H9 (cell line): ENCODE data around the gene TGM5. TPM values are rescaled to one million over a fixed set of nuclear protein-coding genes. Genes with fewer than 3 reads are reported as not detected.
A peak's percentile ranks its signal among the peaks of the same experiment; 100 is the strongest.

ENCODE experiments used
- DNase-seq: peaks from one replicate; pipeline ENCODE4 v3.0.0-alpha.2; 2017
- H2AFZ ChIP-seq: one replicate; pipeline ENCODE4 v1.6.1; 2013; ENCODE audit warnings: mild to moderate bottlenecking, low read length, control low read depth, moderate library complexity
- H2AK5ac ChIP-seq: 2 replicates; pipeline ENCODE4 v1.6.1; 2013; ENCODE audit warnings: low read length, control low read depth, mixed read lengths; ENCODE audit not compliant: insufficient read length
- H2BK120ac ChIP-seq: one replicate; pipeline ENCODE4 v1.6.1; 2013; ENCODE audit warnings: low read depth, mild to moderate bottlenecking, low read length, control low read depth, inconsistent platforms; ENCODE audit not compliant: poor library complexity, severe bottlenecking
- H2BK12ac ChIP-seq: 2 replicates; pipeline ENCODE4 v1.6.1; 2013; ENCODE audit warnings: low read length, control low read depth, mixed read lengths, low read depth; ENCODE audit not compliant: insufficient read length
- H2BK15ac ChIP-seq: 2 replicates; pipeline ENCODE4 v1.6.1; 2013; ENCODE audit warnings: low read depth, low read length, control low read depth
- H2BK20ac ChIP-seq: one replicate; pipeline ENCODE4 v1.6.1; 2013; ENCODE audit warnings: low read depth, mild to moderate bottlenecking, low read length, control low read depth, inconsistent platforms; ENCODE audit not compliant: poor library complexity, severe bottlenecking
- H2BK5ac ChIP-seq: 2 replicates; pipeline ENCODE4 v1.6.1; 2013; ENCODE audit warnings: low read length, control low read depth, mixed read lengths; ENCODE audit not compliant: insufficient read length
- H3K14ac ChIP-seq: 2 replicates; pipeline ENCODE4 v1.6.1; 2013; ENCODE audit warnings: low read length, control low read depth; ENCODE audit not compliant: insufficient read depth
- H3K18ac ChIP-seq: 2 replicates; pipeline ENCODE4 v1.6.1; 2013; ENCODE audit warnings: low read depth, mild to moderate bottlenecking, mixed read lengths, low read length, control low read depth; ENCODE audit not compliant: insufficient read length
- H3K23ac ChIP-seq: 2 replicates; pipeline ENCODE4 v1.6.1; 2013; ENCODE audit warnings: low read length, control low read depth, mixed read lengths, low read depth; ENCODE audit not compliant: insufficient read length
- H3K23me2 ChIP-seq: 2 replicates; pipeline ENCODE4 v1.6.1; 2013; ENCODE audit warnings: low read depth, mild to moderate bottlenecking, mixed read lengths, low read length, control low read depth; ENCODE audit not compliant: insufficient read length, poor library complexity, severe bottlenecking
- H3K27ac ChIP-seq: 2 replicates; pipeline ENCODE4 v1.5.1; 2013; ENCODE audit warnings: low read length, control low read depth, mixed read lengths, low read depth; ENCODE audit not compliant: insufficient read length
- H3K27me3 ChIP-seq: 2 replicates; pipeline ENCODE4 v1.6.1; 2013; ENCODE audit warnings: low read length, control low read depth, inconsistent platforms; ENCODE audit not compliant: insufficient read depth
- H3K4ac ChIP-seq: 2 replicates; pipeline ENCODE4 v1.6.1; 2013; ENCODE audit warnings: low read depth, mild to moderate bottlenecking, control low read depth, inconsistent platforms, low read length, moderate library complexity
- H3K4me1 ChIP-seq: 2 replicates; pipeline ENCODE4 v1.6.1; 2013; ENCODE audit warnings: low read length, control low read depth, inconsistent platforms; ENCODE audit not compliant: insufficient read depth
- H3K4me2 ChIP-seq: 2 replicates; pipeline ENCODE4 v1.6.1; 2013; ENCODE audit warnings: low read length, control low read depth, mixed read lengths; ENCODE audit not compliant: insufficient read length, insufficient read depth
- H3K56ac ChIP-seq: 2 replicates; pipeline ENCODE4 v1.6.1; 2013; ENCODE audit warnings: low read depth, mild to moderate bottlenecking, mixed read lengths, low read length, control low read depth; ENCODE audit not compliant: insufficient read length
- H3K79me1 ChIP-seq: 2 replicates; pipeline ENCODE4 v1.6.1; 2013; ENCODE audit warnings: low read depth, mild to moderate bottlenecking, moderate library complexity, low read length, control low read depth, inconsistent platforms; ENCODE audit not compliant: insufficient read depth, poor library complexity, severe bottlenecking
- H3K79me2 ChIP-seq: 2 replicates; pipeline ENCODE4 v1.6.1; 2013; ENCODE audit warnings: low read length, control low read depth, inconsistent platforms; ENCODE audit not compliant: insufficient read depth
- H3K9ac ChIP-seq: 2 replicates; pipeline ENCODE4 v1.6.1; 2013; ENCODE audit warnings: low read length, control low read depth, mixed read lengths; ENCODE audit not compliant: insufficient read length; ENCODE audit errors: extremely low read depth
- H3K9me3 ChIP-seq: one replicate; pipeline ENCODE4 v1.6.1; 2013; ENCODE audit warnings: low read depth, low read length, inconsistent platforms; ENCODE audit not compliant: control insufficient read depth
- H3T11ph ChIP-seq: one replicate; pipeline ENCODE4 v1.6.1; 2013; ENCODE audit warnings: mild to moderate bottlenecking, low read length, control low read depth, inconsistent platforms
- H4K20me1 ChIP-seq: one replicate; pipeline ENCODE4 v1.6.1; 2013; ENCODE audit not compliant: control insufficient read depth, insufficient read length, insufficient read depth
- H4K5ac ChIP-seq: 2 replicates; pipeline ENCODE4 v1.6.1; 2013; ENCODE audit warnings: low read depth, mild to moderate bottlenecking, mixed read lengths, low read length, control low read depth; ENCODE audit not compliant: insufficient read length
- H4K8ac ChIP-seq: replicated peaks from 2 replicates; pipeline ENCODE4 v1.6.1; 2013; ENCODE audit warnings: low read length, control low read depth, mixed read lengths, low read depth; ENCODE audit not compliant: insufficient read length
- H4K91ac ChIP-seq: 2 replicates; pipeline ENCODE4 v1.6.1; 2013; ENCODE audit warnings: low read depth, mild to moderate bottlenecking, moderate library complexity, mixed read lengths, low read length, control low read depth; ENCODE audit not compliant: insufficient read length
- H3K27ac Mint-ChIP-seq, 3 experiments: 2 replicates in 2 of 3; 3 replicates in 1 of 3; pipeline ENCODE4 v1.8.0; 2020 to 2021; ENCODE audit warnings: mixed read lengths in 3 of 3, mild to moderate bottlenecking in 1 of 3, moderate library complexity in 1 of 3
- H3K27me3 Mint-ChIP-seq: 2 replicates; pipeline ENCODE4 v1.8.0; 2021; ENCODE audit warnings: low read depth, mild to moderate bottlenecking, moderate library complexity, mixed read lengths
- H3K36me3 Mint-ChIP-seq, 3 experiments: 2 replicates in 2 of 3; 3 replicates in 1 of 3; pipeline ENCODE4 v1.8.0; 2020 to 2021; ENCODE audit warnings: low read depth in 3 of 3, mixed read lengths in 3 of 3; ENCODE audit not compliant: insufficient read depth in 1 of 3
- H3K4me1 Mint-ChIP-seq, 2 experiments: 2 replicates each; pipeline ENCODE4 v1.8.0; 2020; ENCODE audit warnings: mixed read lengths in 2 of 2
- H3K4me3 Mint-ChIP-seq, 2 experiments: 2 replicates in 1 of 2; 3 replicates in 1 of 2; pipeline ENCODE4 v1.8.0; 2020 to 2021; ENCODE audit warnings: mild to moderate bottlenecking in 2 of 2, mixed read lengths in 2 of 2, moderate library complexity in 1 of 2
- H3K9me3 Mint-ChIP-seq, 2 experiments: 2 replicates in 1 of 2; 3 replicates in 1 of 2; pipeline ENCODE4 v1.8.0; 2020; ENCODE audit warnings: mild to moderate bottlenecking in 2 of 2, mixed read lengths in 2 of 2, moderate library complexity in 1 of 2
- CTCF ChIP-seq: fragments of 200-600 bp; sonication (generic); conservative IDR thresholded peaks from 3 replicates; pipeline ENCODE4 v1.8.0; 2021; ENCODE audit warnings: antibody characterized with exemption, mild to moderate bottlenecking
- WGBS: extraction: QIAGEN DNeasy Blood & Tissue Kit; methylation state at CpG from one replicate; pipeline ENCODE4 v1.1.7; 2013; ENCODE audit warnings: missing lambda C conversion rate, low lambda C conversion rate, mixed read lengths; ENCODE audit not compliant: insufficient read length; ENCODE audit errors: extremely low coverage; 5-methylcytosine and 5-hydroxymethylcytosine counted together
- total RNA-seq: library from RNA; stranded (reverse); gene quantifications from 2 replicates; pipeline ENCODE4 v1.2.1, GENCODE V29; 2021

The TGM5 gene
- total RNA-seq, 1 experiment from 2014 or later: not detected

GRCh38 chr15:43225201-43225949 lies 41.4 kb downstream of the TGM5 start:
- WGBS: no CpG with 5 or more reads among the region's 16 CpGs
- Histone ChIP-seq H4K5ac (no peak overlapping the region), H3K4me1 (no peaks in the 10 kb centered on the region), H3K27me3 (no peaks in the 10 kb centered on the region), H4K20me1 (no peaks in the 10 kb centered on the region), H3K79me2 (no peaks in the 10 kb centered on the region), H2AFZ (no peak overlapping the region), H2AK5ac (no peak overlapping the region), H2BK5ac (no peak overlapping the region), H3K18ac (no peak overlapping the region), H3K4ac (no peak overlapping the region), H2BK120ac (no peak overlapping the region), H3T11ph (no peak overlapping the region), H3K9me3 (no peaks in the 10 kb centered on the region), H3K79me1 (no peaks in the 10 kb centered on the region), H3K27ac (no peak overlapping the region), H3K23me2 (no peaks in the 10 kb centered on the region), H4K91ac (no peak overlapping the region), H3K14ac (no peak overlapping the region), H3K4me2 (no peak overlapping the region), H3K9ac (no peak overlapping the region), H3K56ac (no peak overlapping the region), H4K8ac (no peak overlapping the region), H2BK15ac (no peak overlapping the region), H3K23ac (no peak overlapping the region), H2BK20ac (no peak overlapping the region), H2BK12ac (no peak overlapping the region)
- no peaks in the 10 kb centered on the region for H3K9me3 Mint-ChIP-seq
- TF ChIP-seq CTCF: peak; percentile 86
- H3K36me3 Mint-ChIP-seq: no peaks in the 10 kb centered on the region
- H3K27ac Mint-ChIP-seq: no peak overlapping the region
- no peaks in the 10 kb centered on the region for H3K4me1 Mint-ChIP-seq
- H3K27me3 Mint-ChIP-seq: peaks cover 4% of the 10 kb centered on the region
- peak; percentile 63 for DNase-seq
- no peak overlapping the region for H3K4me3 Mint-ChIP-seq
